ENCODE data around the gene ITGB2.
A peak's percentile ranks its signal among the peaks of the same experiment; 100 is the strongest.

Gene ITGB2

GRCh38 chr21:44867464-44867863, 53.2 kb downstream of the ITGB2 start:
- no peak overlapping the region for H3K4me3 ChIP-seq (ENCODE audit: insufficient read depth, low read depth, low read length, poor library complexity, severe bottlenecking)
- H3K4me1 ChIP-seq (ENCODE audit: control insufficient read depth, insufficient read depth, low read length, poor library complexity, severe bottlenecking) = peaks cover 74% of the 10 kb centered on the region
- peaks cover 22% of the 10 kb centered on the region for H3K36me3 ChIP-seq (ENCODE audit: control insufficient read depth, insufficient read depth, low read length)
- no peak for DNase-seq
- H3K27ac ChIP-seq (ENCODE audit: insufficient read depth, low read length, poor library complexity, severe bottlenecking) = no peak overlapping the region
- no peaks in the 10 kb centered on the region for H3K9me3 ChIP-seq (ENCODE audit: control insufficient read depth, low read length)
- no peaks in the 10 kb centered on the region for H3K27me3 ChIP-seq (replicated peaks; ENCODE audit: control insufficient read depth, insufficient read depth, low read length, poor library complexity, severe bottlenecking)

- no peak for DNase-seq
- Histone ChIP-seq H3K4me3 (ENCODE audit: insufficient read depth, low read depth, low read length, poor library complexity, severe bottlenecking) (no peak overlapping the region), H3K9me3 (ENCODE audit: control insufficient read depth, low read length) (no peaks in the 10 kb centered on the region), H3K27ac (ENCODE audit: insufficient read depth, low read length, poor library complexity, severe bottlenecking) (no peak overlapping the region), H3K4me1 (ENCODE audit: control insufficient read depth, insufficient read depth, low read length, poor library complexity, severe bottlenecking) (peaks cover 68% of the 10 kb centered on the region), H3K27me3 (replicated peaks; ENCODE audit: control insufficient read depth, insufficient read depth, low read length, poor library complexity, severe bottlenecking) (no peaks in the 10 kb centered on the region), H3K36me3 (ENCODE audit: control insufficient read depth, insufficient read depth, low read length) (peaks cover 29% of the 10 kb centered on the region)
These were observed 53.9 kb downstream of the ITGB2 start for GRCh38 chr21:44866780-44867179.

- Histone ChIP-seq H3K4me1 (ENCODE audit: control insufficient read depth, insufficient read depth, low read length, poor library complexity, severe bottlenecking) (peaks cover 57% of the 10 kb centered on the region), H3K4me3 (ENCODE audit: insufficient read depth, low read depth, low read length, poor library complexity, severe bottlenecking) (peak overlapping the region; percentile 14), H3K36me3 (ENCODE audit: control insufficient read depth, insufficient read depth, low read length) (peaks cover 37% of the 10 kb centered on the region), H3K27me3 (replicated peaks; ENCODE audit: control insufficient read depth, insufficient read depth, low read length, poor library complexity, severe bottlenecking) (no peaks in the 10 kb centered on the region), H3K9me3 (ENCODE audit: control insufficient read depth, low read length) (no peaks in the 10 kb centered on the region), H3K27ac (ENCODE audit: insufficient read depth, low read length, poor library complexity, severe bottlenecking) (peak overlapping the region; percentile 52)
- DNase-seq = no peak
These were observed 55.0 kb downstream of the ITGB2 start for GRCh38 chr21:44865561-44866280.

GRCh38 chr21:44862869-44863685, 57.6 kb downstream of the ITGB2 start:
- Histone ChIP-seq H3K4me1 (ENCODE audit: control insufficient read depth, insufficient read depth, low read length, poor library complexity, severe bottlenecking) (peaks cover 35% of the 10 kb centered on the region), H3K27me3 (replicated peaks; ENCODE audit: control insufficient read depth, insufficient read depth, low read length, poor library complexity, severe bottlenecking) (no peaks in the 10 kb centered on the region), H3K36me3 (ENCODE audit: control insufficient read depth, insufficient read depth, low read length) (peaks cover 61% of the 10 kb centered on the region)

GRCh38 chr21:44858791-44859190, 61.9 kb downstream of the ITGB2 start:
- H3K4me3 ChIP-seq (ENCODE audit: insufficient read depth, low read depth, low read length, poor library complexity, severe bottlenecking) = no peak overlapping the region
- no peak for DNase-seq
- H3K27ac ChIP-seq (ENCODE audit: insufficient read depth, low read length, poor library complexity, severe bottlenecking) = no peak overlapping the region
- H3K9me3 ChIP-seq (ENCODE audit: control insufficient read depth, low read length) = no peaks in the 10 kb centered on the region
- peaks cover 91% of the 10 kb centered on the region for H3K36me3 ChIP-seq (ENCODE audit: control insufficient read depth, insufficient read depth, low read length)
- H3K27me3 ChIP-seq (replicated peaks; ENCODE audit: control insufficient read depth, insufficient read depth, low read length, poor library complexity, severe bottlenecking) = no peaks in the 10 kb centered on the region
- H3K4me1 ChIP-seq (ENCODE audit: control insufficient read depth, insufficient read depth, low read length, poor library complexity, severe bottlenecking) = peaks cover 12% of the 10 kb centered on the region

More at GRCh38 chr21:44862869-44863685, 57.6 kb downstream of the ITGB2 start:
- H3K27ac ChIP-seq (ENCODE audit: insufficient read depth, low read length, poor library complexity, severe bottlenecking) = no peak overlapping the region
- DNase-seq = no peak
- no peak overlapping the region for H3K4me3 ChIP-seq (ENCODE audit: insufficient read depth, low read depth, low read length, poor library complexity, severe bottlenecking)
- no peaks in the 10 kb centered on the region for H3K9me3 ChIP-seq (ENCODE audit: control insufficient read depth, low read length)

GRCh38 chr21:44858291-44858690, 62.4 kb downstream of the ITGB2 start:
- Histone ChIP-seq H3K4me3 (ENCODE audit: insufficient read depth, low read depth, low read length, poor library complexity, severe bottlenecking) (no peak overlapping the region), H3K9me3 (ENCODE audit: control insufficient read depth, low read length) (no peaks in the 10 kb centered on the region), H3K27ac (ENCODE audit: insufficient read depth, low read length, poor library complexity, severe bottlenecking) (no peak overlapping the region), H3K36me3 (ENCODE audit: control insufficient read depth, insufficient read depth, low read length) (peaks cover 91% of the 10 kb centered on the region), H3K4me1 (ENCODE audit: control insufficient read depth, insufficient read depth, low read length, poor library complexity, severe bottlenecking) (peaks cover 12% of the 10 kb centered on the region), H3K27me3 (replicated peaks; ENCODE audit: control insufficient read depth, insufficient read depth, low read length, poor library complexity, severe bottlenecking) (no peaks in the 10 kb centered on the region)
- DNase-seq = no peak

- Histone ChIP-seq H3K9me3 (ENCODE audit: control insufficient read depth, low read length) (no peaks in the 10 kb centered on the region), H3K36me3 (ENCODE audit: control insufficient read depth, insufficient read depth, low read length) (peaks cover 85% of the 10 kb centered on the region), H3K27me3 (replicated peaks; ENCODE audit: control insufficient read depth, insufficient read depth, low read length, poor library complexity, severe bottlenecking) (no peaks in the 10 kb centered on the region), H3K27ac (ENCODE audit: insufficient read depth, low read length, poor library complexity, severe bottlenecking) (no peak overlapping the region), H3K4me3 (ENCODE audit: insufficient read depth, low read depth, low read length, poor library complexity, severe bottlenecking) (no peak overlapping the region), H3K4me1 (ENCODE audit: control insufficient read depth, insufficient read depth, low read length, poor library complexity, severe bottlenecking) (peaks cover 9% of the 10 kb centered on the region)
- no peak for DNase-seq
These were observed 63.4 kb downstream of the ITGB2 start for GRCh38 chr21:44857127-44857892.

GRCh38 chr21:44856131-44856530, 64.6 kb downstream of the ITGB2 start:
- DNase-seq = no peak
- H3K36me3 ChIP-seq (ENCODE audit: control insufficient read depth, insufficient read depth, low read length) = peaks cover 74% of the 10 kb centered on the region
- peaks cover 9% of the 10 kb centered on the region for H3K4me1 ChIP-seq (ENCODE audit: control insufficient read depth, insufficient read depth, low read length, poor library complexity, severe bottlenecking)
- H3K27me3 ChIP-seq (replicated peaks; ENCODE audit: control insufficient read depth, insufficient read depth, low read length, poor library complexity, severe bottlenecking) = no peaks in the 10 kb centered on the region
- no peak overlapping the region for H3K4me3 ChIP-seq (ENCODE audit: insufficient read depth, low read depth, low read length, poor library complexity, severe bottlenecking)
- H3K27ac ChIP-seq (ENCODE audit: insufficient read depth, low read length, poor library complexity, severe bottlenecking) = no peak overlapping the region
- no peaks in the 10 kb centered on the region for H3K9me3 ChIP-seq (ENCODE audit: control insufficient read depth, low read length)

GRCh38 chr21:44855572-44855971, 65.1 kb downstream of the ITGB2 start:
- no peak overlapping the region for H3K27ac ChIP-seq (ENCODE audit: insufficient read depth, low read length, poor library complexity, severe bottlenecking)
- no peaks in the 10 kb centered on the region for H3K9me3 ChIP-seq (ENCODE audit: control insufficient read depth, low read length)
- H3K4me1 ChIP-seq (ENCODE audit: control insufficient read depth, insufficient read depth, low read length, poor library complexity, severe bottlenecking) = peaks cover 9% of the 10 kb centered on the region
- peaks cover 73% of the 10 kb centered on the region for H3K36me3 ChIP-seq (ENCODE audit: control insufficient read depth, insufficient read depth, low read length)
- H3K4me3 ChIP-seq (ENCODE audit: insufficient read depth, low read depth, low read length, poor library complexity, severe bottlenecking) = no peak overlapping the region
- no peak for DNase-seq
- H3K27me3 ChIP-seq (replicated peaks; ENCODE audit: control insufficient read depth, insufficient read depth, low read length, poor library complexity, severe bottlenecking) = no peaks in the 10 kb centered on the region
